Measurements from ENCODE around the gene FLYWCH2. TPM values are rescaled to one million over a fixed set of nuclear protein-coding genes. Genes with fewer than 3 reads are reported as not detected.
A peak's percentile ranks its signal among the peaks of the same experiment; 100 is the strongest.

FLYWCH2 gene
- total and polyA plus RNA-seq, 2 of the 8 experiments (the other 6 are each of a cell fraction or from before 2014, with no cell fraction given) = 16.4 to 30.7 TPM

GRCh38 chr16:2874032-2874911, 8.7 kb upstream of the FLYWCH2 start:
- Histone ChIP-seq H3K36me3 (ENCODE audit: control insufficient read depth in 2 of 4, insufficient read depth in 4 of 4, low read length in 3 of 4) (no peaks in the 10 kb centered on the region), H3K4me3 (ENCODE audit: extremely low read depth in 1 of 4, insufficient read depth in 2 of 4, low read depth in 3 of 4, low read length in 4 of 4) (no peak overlapping the region), H3K4me2 (ENCODE audit: insufficient read depth in 1 of 2, low read depth in 2 of 2, low read length in 2 of 2) (no peak overlapping the region; a peak in 1 of 4 replicates), H2BK15ac (ENCODE audit: low read length) (no peak overlapping the region), H3K79me2 (ENCODE audit: control insufficient read depth in 1 of 2, insufficient read depth in 2 of 2, low read length in 2 of 2) (no peaks in the 10 kb centered on the region), H3K18ac (ENCODE audit: extremely low read depth, low read length) (no peak overlapping the region), H2AK5ac (ENCODE audit: low read depth, low read length) (0 out of 2 replicates have a peak overlapping the region, but pooled peaks have one; percentile 24), H2BK12ac (ENCODE audit: low read depth, low read length) (no peak overlapping the region), H3K23me2 (ENCODE audit: low read depth, low read length) (no peaks in the 10 kb centered on the region; the same call in 1 of the 2 replicates), H3K9me3 (ENCODE audit: insufficient read depth in 2 of 2, low read depth in 1 of 2, low read length in 1 of 2) (no peaks in the 10 kb centered on the region), H3K4me1 (replicated peaks in 1 of 4; ENCODE audit: control insufficient read depth in 3 of 4, insufficient read depth in 4 of 4, low read length in 3 of 4) (no peaks in the 10 kb centered on the region; a peak in 1 of 7 replicates), H3K27ac (ENCODE audit: low read depth, low read length) (no peak overlapping the region), H3K9ac (replicated peaks in 1 of 4; ENCODE audit: extremely low read depth in 1 of 4, low read depth in 3 of 4, low read length in 3 of 4) (no peak overlapping the region), H3K79me1 (ENCODE audit: low read depth, low read length) (no peaks in the 10 kb centered on the region), H4K91ac (replicated peaks; ENCODE audit: insufficient read length, low read length) (no peak overlapping the region), H2AFZ (ENCODE audit: low read length) (peak overlapping the region; percentile 72; the same call in 1 of the 2 replicates), H3K56ac (replicated peaks; ENCODE audit: insufficient read length, low read depth, low read length) (no peak overlapping the region), H4K5ac (ENCODE audit: insufficient read length, low read depth, low read length) (no peak overlapping the region), H2BK5ac (ENCODE audit: low read depth, low read length) (no peak overlapping the region), H2BK120ac (replicated peaks; ENCODE audit: low read depth, low read length) (no peak overlapping the region), H2BK20ac (ENCODE audit: low read length) (0 out of 2 replicates have a peak overlapping the region, but pooled peaks have one; percentile 61), H4K8ac (ENCODE audit: extremely low read depth, insufficient read depth, low read length) (no peak overlapping the region), H3K4ac (replicated peaks; ENCODE audit: insufficient read length, low read depth, low read length) (no peak overlapping the region), H3K14ac (ENCODE audit: insufficient read length) (no peak overlapping the region), H3K27me3 (replicated peaks in 1 of 4; ENCODE audit: control insufficient read depth in 3 of 4, extremely low read depth in 1 of 4, insufficient read depth in 3 of 4, low read length in 3 of 4) (peaks cover 0 to 8% (median 7%) of the 10 kb centered on the region in 4 experiments; a peak in 4 of 7 replicates), H3K23ac (ENCODE audit: insufficient read length) (no peak overlapping the region), H4K20me1 (replicated peaks in 1 of 2; ENCODE audit: control insufficient read depth in 1 of 2, insufficient read depth in 2 of 2, low read length in 2 of 2) (no peaks in the 10 kb centered on the region)
- FAIRE-seq (no peak), DNase-seq (ENCODE audit: low read depth in 1 of 2, low spot score in 2 of 2) (no peak)
- ChIA-PET POLR2A (ENCODE audit: partially characterized antibody) (interaction anchor here (0.8 to 1.0 kb wide), 2 partner anchors 8 to 35 kb away, joined by 3 read pairs; no protein-coding TSS in a partner anchor), CTCF (ENCODE audit: partially characterized antibody) (interaction anchor here (0.6 to 6.7 kb wide), 10 partner anchors 9 to 53 kb away, joined by 3 to 30 read pairs (median 3); partner anchors contain the start of gene FLYWCH2)
- TF ChIP-seq CHD2 (IDR thresholded peaks at IDR 0.05; ENCODE audit: low read length) = no peak
- 76% methylated on average over 18 of the region's 21 CpGs; no CpG with 5 or more reads in 1 of the 2 experiments for WGBS, 2 experiments (ENCODE audit: extremely low coverage in 1 of 2, insufficient coverage in 1 of 2, insufficient read length in 1 of 2, insufficient replicate concordance in 2 of 2, low coverage in 1 of 2, low lambda C conversion rate in 2 of 2, missing lambda C conversion rate in 1 of 2)
